Activated CD4-positive, CD25-positive, alpha-beta regulatory T cell treated with anti-CD3 and anti-CD28 coated beads, Interleukin-2, amount 50 U/mL, for 16 hours (primary cell): ENCODE measurements around the gene TEX38.
A peak's percentile ranks its signal among the peaks of the same experiment; 100 is the strongest.
"Not testable (repeated sequence)": the region's sequence is repeated elsewhere in the genome, so short reads cannot be mapped to it uniquely, and the experiment has no call there.

Experiments
- DNase-seq: peaks from one replicate; pipeline ENCODE4 v3.0.0-alpha.2; 2020; ENCODE audit warnings: low read depth, low spot score

TEX38 gene

DNA sequence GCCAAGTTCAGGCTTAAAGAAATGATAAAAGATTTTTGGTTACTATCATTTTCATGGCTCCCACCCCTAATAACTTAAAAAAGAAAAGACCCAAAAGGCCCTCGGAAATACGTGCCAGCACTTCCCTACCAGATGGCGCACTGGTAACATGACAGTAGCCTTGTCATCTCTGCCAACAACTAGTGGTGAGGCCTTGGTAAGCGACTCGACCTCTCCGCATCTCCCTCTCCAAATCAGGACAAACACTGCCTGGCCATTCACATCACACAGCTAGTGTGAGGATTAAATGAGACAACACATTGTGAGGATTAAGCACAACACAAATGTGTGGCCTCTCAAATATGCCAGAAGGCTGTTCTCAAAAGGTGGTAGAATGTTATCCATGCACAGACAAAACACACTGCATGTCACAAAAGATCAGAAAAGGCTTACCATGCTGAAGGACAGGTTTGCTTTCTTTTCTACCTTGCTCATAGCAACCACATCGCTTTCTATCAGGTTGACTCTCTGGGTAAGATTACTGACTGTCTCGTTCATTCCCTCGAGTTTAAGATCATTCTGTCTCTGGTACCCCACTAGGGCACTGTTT lies 16.4 kb downstream of the TEX38 start:
- DNase-seq: no peak

GRCh38 chr1:46689356-46689755 lies 17.7 kb downstream of the TEX38 start:
- no peak for DNase-seq

DNA sequence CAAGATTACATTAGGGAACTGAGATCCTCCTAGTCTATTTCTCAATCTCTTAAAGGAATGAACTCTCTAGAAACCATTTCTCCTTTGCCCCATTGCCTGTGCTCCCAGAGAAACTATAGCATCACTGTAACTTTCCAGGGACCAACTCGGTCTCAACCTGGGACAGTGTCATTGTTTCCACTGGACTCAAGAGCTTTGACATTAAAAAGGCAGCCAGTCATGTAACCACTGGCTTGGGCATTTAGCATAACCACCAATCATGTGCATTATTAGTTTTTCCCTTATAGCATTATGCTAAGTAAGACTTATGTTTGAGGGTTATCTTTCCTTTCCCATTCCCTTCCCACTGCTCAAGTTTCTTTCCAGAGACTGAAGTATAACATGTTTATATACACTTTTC lies 18.2 kb downstream of the TEX38 start:
- DNase-seq: no peak

- DNase-seq: no peak
Measured at GRCh38 chr1:46690931-46691421, 19.3 kb downstream of the TEX38 start.

DNA sequence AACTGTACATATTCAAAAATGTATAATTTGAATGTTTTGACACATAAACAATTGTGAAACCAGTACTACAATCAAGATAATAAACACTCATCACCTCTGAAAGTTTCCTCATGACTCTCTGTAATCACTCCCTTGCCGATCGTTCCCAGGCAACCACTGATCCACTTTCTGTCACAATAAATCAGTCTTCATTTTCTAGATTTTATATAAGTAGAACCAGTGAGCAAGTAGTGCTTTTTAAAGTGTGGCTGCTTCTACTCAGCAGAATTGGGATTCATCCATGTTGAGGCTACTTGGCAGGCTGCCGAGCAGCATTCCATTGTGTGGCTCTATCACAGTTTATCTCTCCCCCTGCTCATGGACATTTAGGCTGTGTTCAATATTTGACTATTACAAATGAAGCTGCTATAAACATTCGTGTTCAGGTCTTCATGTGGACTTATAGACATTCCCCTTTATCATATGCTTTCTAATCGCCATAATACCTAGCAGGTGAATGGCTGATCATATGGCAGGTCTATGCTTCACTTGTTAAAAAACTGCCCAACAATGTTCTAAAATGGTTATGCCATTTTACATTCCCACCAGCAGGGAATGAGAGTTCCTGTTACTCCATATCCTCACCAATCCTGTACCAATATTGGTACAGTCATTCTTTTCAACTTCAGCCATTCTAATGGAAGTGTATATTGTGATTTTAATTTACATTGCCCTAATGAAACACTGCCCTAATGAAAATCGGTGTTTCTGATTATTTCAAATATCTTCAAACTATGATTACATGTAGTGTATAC lies 20.5 kb downstream of the TEX38 start:
- no peak for DNase-seq

DNA sequence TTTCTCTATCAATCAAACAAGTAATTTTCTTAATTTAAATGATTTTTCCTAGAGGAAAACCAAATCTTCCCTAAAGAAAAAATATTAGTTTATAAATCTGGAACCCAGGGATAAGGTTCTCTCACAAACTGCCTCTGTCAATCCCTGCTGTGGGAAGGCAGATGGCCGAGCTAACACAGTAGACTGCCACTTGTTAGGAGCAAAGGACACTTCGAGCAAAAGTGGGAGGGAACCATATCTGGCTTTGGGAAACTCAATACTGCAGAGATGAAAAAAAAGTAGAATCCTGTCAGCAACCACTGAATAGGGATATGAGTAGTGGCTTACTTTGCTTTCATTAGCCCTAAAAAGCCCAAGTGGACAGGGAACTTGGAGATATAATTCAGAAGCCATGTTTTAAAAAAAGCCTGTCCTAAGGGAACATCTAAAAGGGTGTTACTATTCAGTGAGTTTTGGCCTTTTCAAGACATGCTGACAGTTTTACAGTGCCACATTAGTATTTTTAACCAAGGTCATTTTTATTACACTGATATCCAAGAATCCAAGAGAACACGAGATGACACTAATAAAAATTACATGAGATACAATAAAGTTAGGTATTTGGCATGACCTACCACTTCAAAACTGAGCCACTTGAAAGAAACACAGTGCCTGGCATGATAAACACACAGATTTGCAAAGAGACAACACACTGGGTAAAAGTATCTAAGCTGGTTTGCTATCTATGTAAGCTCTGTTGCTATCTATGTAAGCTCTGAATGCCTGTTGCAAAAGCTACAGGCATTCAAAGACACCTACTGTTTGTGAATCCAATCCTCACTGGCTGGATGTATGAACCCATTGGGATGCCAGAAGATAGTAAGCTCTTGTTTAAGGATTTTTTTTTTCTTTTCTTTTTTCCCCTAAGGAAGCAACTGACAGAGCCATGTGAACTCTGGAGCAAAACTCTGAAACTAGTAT lies 21.4 kb downstream of the TEX38 start:
- no peak for DNase-seq

- not testable (repeated sequence) for DNase-seq
Measured at GRCh38 chr1:46694676-46695075, 23.0 kb downstream of the TEX38 start.

- DNase-seq: no peak
Measured at GRCh38 chr1:46697053-46697452, 25.4 kb downstream of the TEX38 start.

- no peak for DNase-seq
Measured at GRCh38 chr1:46699666-46700065, 28.0 kb downstream of the TEX38 start.

- no peak for DNase-seq
Measured at GRCh38 chr1:46703927-46704641, 32.4 kb downstream of the TEX38 start.

- DNase-seq: no peak
Measured at GRCh38 chr1:46705408-46705807, 33.8 kb downstream of the TEX38 start.

DNA sequence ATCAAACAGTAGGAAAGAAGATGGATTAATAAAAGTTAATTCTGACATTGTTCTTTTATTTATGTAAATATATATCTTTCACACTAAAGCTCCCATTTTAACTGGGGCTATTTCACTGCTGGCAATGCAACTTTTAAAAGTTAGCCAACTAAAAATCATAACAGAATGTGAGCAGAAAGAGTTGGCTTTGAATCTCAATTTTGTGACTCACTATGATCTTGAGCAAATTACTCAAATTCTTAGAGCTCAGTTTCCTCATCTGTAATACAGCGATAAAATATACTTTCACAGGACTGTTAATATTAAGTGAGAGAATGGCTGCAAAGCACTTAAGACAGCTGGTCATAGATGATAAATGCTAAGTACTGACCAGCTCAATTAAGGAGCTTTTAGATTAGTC lies 36.5 kb downstream of the TEX38 start:
- no peak for DNase-seq

GRCh38 chr1:46714976-46715375 lies 43.3 kb downstream of the TEX38 start:
- DNase-seq: no peak

GRCh38 chr1:46717654-46718053 lies 46.0 kb downstream of the TEX38 start:
- DNase-seq: no peak

GRCh38 chr1:46718340-46718726 lies 46.7 kb downstream of the TEX38 start:
- no peak for DNase-seq

- DNase-seq: peak; percentile 98
Measured at GRCh38 chr1:46718727-46719622, 47.3 kb downstream of the TEX38 start, which contains the start of gene EFCAB14. Gene EFCAB14 (minus strand): TSS chr1:46719114. CDS start chr1:46718087, 1,027 bp downstream.

- DNase-seq: no peak
Measured at GRCh38 chr1:46719689-46720088, 48.0 kb downstream of the TEX38 start.

DNA sequence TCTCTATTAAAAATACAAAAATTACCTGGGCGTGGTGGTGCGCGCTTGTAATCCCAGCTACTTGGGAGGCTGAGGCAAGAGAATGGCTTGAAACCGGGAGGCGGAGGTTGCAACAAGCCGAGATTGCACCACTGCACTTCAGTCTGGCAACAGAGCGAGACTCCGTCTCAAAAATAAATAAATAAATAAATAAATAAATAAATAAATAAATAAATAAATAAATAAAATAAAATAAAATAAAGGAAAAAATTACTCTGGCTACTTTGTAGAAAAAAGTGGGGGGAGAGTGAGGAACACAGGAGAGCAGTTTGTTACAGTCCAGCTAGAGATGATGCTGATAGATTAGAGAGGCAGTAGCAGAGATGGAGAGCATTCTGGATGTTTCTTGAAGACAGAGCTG lies 48.7 kb downstream of the TEX38 start:
- DNase-seq: not testable (repeated sequence)

DNA sequence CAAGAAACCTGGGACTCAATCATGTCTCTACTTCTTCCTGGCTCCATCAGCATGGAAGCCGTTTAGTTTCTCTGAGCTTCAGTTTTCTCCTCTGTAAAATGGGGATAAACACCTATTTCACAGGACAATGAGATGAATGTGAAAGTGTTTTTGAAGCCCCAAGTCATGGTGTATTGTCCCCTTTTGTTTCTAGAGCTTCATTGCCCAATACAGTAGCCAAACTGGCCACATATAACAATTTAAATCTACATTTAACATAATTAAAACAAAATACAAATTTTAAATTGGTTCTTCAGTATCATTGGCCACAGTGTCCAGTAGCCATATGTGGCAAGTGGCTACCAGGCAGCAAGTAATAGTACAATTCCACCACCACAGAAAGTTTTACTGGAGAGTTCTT lies 49.5 kb downstream of the TEX38 start:
- DNase-seq: no peak

- DNase-seq: no peak
Measured at GRCh38 chr1:46721686-46722205, 50.1 kb downstream of the TEX38 start.
